Esophagus squamous epithelium (tissue), 4 donors: ENCODE results near the gene PARVG.

Experiments
- POLR2A ChIP-seq, 4 donors: fragments of 450-650 bp; IDR thresholded peaks; one replicate each; pipeline ENCODE4 v1.6.1; 2017; ENCODE audit warnings: antibody characterized with exemption in 4 of 4, mild to moderate bottlenecking in 4 of 4, moderate library complexity in 3 of 4
- TF ChIP-seq, protein P1 (sequence below), 6 experiments: fragments of 450-650 bp in 4 of 6; fragments of 200-600 bp in 2 of 6; sonication (generic) in 2 of 6; IDR thresholded peaks; one replicate each; pipeline ENCODE4 v1.5.1; 2016 to 2019; ENCODE audit warnings: antibody characterized with exemption in 6 of 6, mild to moderate bottlenecking in 4 of 6, moderate library complexity in 4 of 6

DNA sequence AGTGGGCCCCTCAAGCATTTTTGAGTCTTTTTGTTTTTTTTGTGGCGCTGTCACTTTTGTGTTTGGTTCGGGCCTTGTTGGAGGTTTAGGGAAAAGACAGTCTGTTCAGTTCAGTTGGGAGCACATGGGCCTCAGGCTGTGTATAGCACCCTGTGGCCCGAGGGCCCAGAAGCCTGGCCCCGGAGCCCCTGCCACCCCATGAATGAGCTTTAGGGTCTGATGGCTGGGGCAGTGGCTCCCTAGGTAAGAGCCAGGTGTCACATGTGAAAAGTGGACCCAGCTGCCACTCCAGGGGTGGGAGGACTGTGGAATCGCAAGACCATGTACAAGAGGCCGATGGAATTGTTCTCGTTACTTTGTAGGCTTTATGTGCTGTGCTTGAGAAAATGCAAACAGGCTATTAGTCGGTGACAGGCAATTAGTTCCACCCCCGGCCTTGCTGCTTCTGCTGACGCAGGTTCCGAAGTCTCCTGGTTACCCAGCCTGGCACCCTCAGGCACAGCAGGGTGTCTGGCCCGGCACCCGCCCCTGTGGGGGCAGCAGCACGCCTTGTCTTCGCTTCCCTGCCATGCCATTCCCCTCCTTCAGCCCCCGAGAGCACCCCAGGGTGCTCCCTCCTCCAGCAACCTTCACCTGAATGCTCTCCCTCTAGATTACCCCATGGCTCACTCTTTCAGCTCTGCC, 38.2 kb upstream of the PARVG start:
- TF ChIP-seq, protein P1, sequence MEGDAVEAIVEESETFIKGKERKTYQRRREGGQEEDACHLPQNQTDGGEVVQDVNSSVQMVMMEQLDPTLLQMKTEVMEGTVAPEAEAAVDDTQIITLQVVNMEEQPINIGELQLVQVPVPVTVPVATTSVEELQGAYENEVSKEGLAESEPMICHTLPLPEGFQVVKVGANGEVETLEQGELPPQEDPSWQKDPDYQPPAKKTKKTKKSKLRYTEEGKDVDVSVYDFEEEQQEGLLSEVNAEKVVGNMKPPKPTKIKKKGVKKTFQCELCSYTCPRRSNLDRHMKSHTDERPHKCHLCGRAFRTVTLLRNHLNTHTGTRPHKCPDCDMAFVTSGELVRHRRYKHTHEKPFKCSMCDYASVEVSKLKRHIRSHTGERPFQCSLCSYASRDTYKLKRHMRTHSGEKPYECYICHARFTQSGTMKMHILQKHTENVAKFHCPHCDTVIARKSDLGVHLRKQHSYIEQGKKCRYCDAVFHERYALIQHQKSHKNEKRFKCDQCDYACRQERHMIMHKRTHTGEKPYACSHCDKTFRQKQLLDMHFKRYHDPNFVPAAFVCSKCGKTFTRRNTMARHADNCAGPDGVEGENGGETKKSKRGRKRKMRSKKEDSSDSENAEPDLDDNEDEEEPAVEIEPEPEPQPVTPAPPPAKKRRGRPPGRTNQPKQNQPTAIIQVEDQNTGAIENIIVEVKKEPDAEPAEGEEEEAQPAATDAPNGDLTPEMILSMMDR (IDR thresholded peaks at IDR 0.05): no peak
- no peak for TF ChIP-seq POLR2A (IDR thresholded peaks at IDR 0.05)
